ENCODE results near the gene PAK4. TPM values are rescaled to one million over a fixed set of nuclear protein-coding genes. Genes with fewer than 3 reads are reported as not detected.

PAK4 gene
- total RNA-seq, 1 experiment from 2014 or later = 90.1 TPM

- no peaks in the 10 kb centered on the region for H3K9me2 ChIP-seq (ENCODE audit: insufficient read depth)
- TF ChIP-seq ATF3 (IDR thresholded peaks at IDR 0.05) (no peak), SIN3A (IDR thresholded peaks at IDR 0.05; ENCODE audit: low read depth) (no peak), ZBTB33 (IDR thresholded peaks at IDR 0.05; ENCODE audit: extremely low read depth, insufficient replicate concordance, low read length) (no peak), CTCF (IDR thresholded peaks at IDR 0.05 in 2 of 3, conservative IDR thresholded peaks at IDR 0.05 in 1 of 3; ENCODE audit: borderline replicate concordance in 1 of 3, insufficient read depth in 1 of 3, low read depth in 2 of 3, low read length in 2 of 3) (no peak), EZH2 (IDR thresholded peaks at IDR 0.05) (no peak), FOSL1 (IDR thresholded peaks at IDR 0.05; ENCODE audit: low read depth) (no peak), CEBPB (IDR thresholded peaks at IDR 0.05; ENCODE audit: low read depth) (no peak)
- H3K36me3 ChIP-seq (ENCODE audit: control insufficient read depth in 1 of 2, insufficient read depth in 2 of 2, low read length in 2 of 2) = peaks cover 0 to 5% of the 10 kb centered on the region in 2 experiments; a peak in 1 of 4 replicates
- no peak overlapping the region for H2AFZ ChIP-seq (ENCODE audit: low read depth, low read length, poor library complexity, severe bottlenecking)
- BruUV-seq (replicated peaks) = no TSS peak
- ChIA-PET CTCF (no interaction called here), POLR2A (no interaction called here), RAD21 (ENCODE audit: low non-redundant PET in 1 of 2, low total read pairs in 2 of 2, uncharacterized antibody in 2 of 2, unreplicated experiment in 2 of 2) (no interaction called here)
- H3K27me3 ChIP-seq (ENCODE audit: insufficient read depth, low read length) = no peaks in the 10 kb centered on the region
- no peak overlapping the region for H3K4me2 ChIP-seq (ENCODE audit: low read length)
- ATAC-seq (no peak), DNase-seq (ENCODE audit: low read depth, low spot score) (no peak)
- no peaks in the 10 kb centered on the region for H3K9me3 ChIP-seq (ENCODE audit: control insufficient read depth in 1 of 2, insufficient read depth in 1 of 2, low read depth in 1 of 2, low read length in 2 of 2)
- peaks cover 20% of the 10 kb centered on the region; the same call in 1 of the 2 replicates for H3K79me2 ChIP-seq (ENCODE audit: insufficient read depth, low read length)
- no peak overlapping the region for H3K4me3 ChIP-seq (replicated peaks in 1 of 2; ENCODE audit: low read depth in 1 of 2, low read length in 2 of 2)
- no peak overlapping the region for H3K9ac ChIP-seq (ENCODE audit: low read length)
- intact Hi-C loops (cut with micrococcal nuclease) = no loop called here
- no peaks in the 10 kb centered on the region for H4K20me1 ChIP-seq (ENCODE audit: insufficient read depth)
- H3K27ac ChIP-seq (ENCODE audit: low read depth, low read length) = no peak overlapping the region
- peaks cover 16 to 22% of the 10 kb centered on the region in 2 experiments; a peak in 3 of 4 replicates for H3K4me1 ChIP-seq (ENCODE audit: control insufficient read depth in 1 of 2, insufficient read depth in 2 of 2, low read length in 2 of 2)
Measured at GRCh38 chr19:39168258-39169142, 42.9 kb downstream of the PAK4 start.
